ENCODE results near the gene CRYGS.
A peak's percentile ranks its signal among the peaks of the same experiment; 100 is the strongest.

CRYGS gene

DNA sequence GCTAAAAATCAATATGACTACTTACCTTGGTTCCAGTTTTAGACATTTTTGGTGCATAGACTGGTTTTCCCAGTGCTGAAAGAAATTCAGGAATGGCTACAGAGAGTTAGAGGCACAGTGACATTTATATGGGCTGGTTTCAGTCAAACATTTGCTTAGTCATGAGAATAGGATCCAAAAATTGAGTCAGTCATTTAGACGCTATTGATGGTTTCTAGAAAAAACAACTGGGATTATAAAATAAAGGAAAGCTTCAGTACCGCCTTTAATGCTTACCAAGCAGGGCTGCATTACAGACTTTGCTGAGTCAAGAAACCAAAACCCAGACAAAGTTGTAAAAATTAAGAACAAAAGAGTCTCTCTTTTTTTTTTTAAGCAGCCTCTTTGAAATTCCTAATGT, at the start of gene CRYGS:
Gene CRYGS, minus strand, starts transcription at position 100 of the 400 bp plus-strand sequence. Its CDS starts 54 bp downstream, at position 46.
- no peak within 1 kb of the TSS for H3K4me3 ChIP-seq (ENCODE audit: low read depth, low read length)
- TF ChIP-seq, protein P1, sequence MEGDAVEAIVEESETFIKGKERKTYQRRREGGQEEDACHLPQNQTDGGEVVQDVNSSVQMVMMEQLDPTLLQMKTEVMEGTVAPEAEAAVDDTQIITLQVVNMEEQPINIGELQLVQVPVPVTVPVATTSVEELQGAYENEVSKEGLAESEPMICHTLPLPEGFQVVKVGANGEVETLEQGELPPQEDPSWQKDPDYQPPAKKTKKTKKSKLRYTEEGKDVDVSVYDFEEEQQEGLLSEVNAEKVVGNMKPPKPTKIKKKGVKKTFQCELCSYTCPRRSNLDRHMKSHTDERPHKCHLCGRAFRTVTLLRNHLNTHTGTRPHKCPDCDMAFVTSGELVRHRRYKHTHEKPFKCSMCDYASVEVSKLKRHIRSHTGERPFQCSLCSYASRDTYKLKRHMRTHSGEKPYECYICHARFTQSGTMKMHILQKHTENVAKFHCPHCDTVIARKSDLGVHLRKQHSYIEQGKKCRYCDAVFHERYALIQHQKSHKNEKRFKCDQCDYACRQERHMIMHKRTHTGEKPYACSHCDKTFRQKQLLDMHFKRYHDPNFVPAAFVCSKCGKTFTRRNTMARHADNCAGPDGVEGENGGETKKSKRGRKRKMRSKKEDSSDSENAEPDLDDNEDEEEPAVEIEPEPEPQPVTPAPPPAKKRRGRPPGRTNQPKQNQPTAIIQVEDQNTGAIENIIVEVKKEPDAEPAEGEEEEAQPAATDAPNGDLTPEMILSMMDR (IDR thresholded peaks at IDR 0.05; ENCODE audit: low read depth, low read length): no peak
- TF ChIP-seq POLR2A (IDR thresholded peaks at IDR 0.05; ENCODE audit: extremely low read depth, insufficient read length): no peak
- TF ChIP-seq, protein P2, sequence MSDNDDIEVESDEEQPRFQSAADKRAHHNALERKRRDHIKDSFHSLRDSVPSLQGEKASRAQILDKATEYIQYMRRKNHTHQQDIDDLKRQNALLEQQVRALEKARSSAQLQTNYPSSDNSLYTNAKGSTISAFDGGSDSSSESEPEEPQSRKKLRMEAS (IDR thresholded peaks at IDR 0.05; ENCODE audit: low read depth, low read length): no peak
- no peak for TF ChIP-seq MYC (IDR thresholded peaks at IDR 0.05; ENCODE audit: low read depth, low read length)
- no peak for DNase-seq (ENCODE audit: low read depth)

DNA sequence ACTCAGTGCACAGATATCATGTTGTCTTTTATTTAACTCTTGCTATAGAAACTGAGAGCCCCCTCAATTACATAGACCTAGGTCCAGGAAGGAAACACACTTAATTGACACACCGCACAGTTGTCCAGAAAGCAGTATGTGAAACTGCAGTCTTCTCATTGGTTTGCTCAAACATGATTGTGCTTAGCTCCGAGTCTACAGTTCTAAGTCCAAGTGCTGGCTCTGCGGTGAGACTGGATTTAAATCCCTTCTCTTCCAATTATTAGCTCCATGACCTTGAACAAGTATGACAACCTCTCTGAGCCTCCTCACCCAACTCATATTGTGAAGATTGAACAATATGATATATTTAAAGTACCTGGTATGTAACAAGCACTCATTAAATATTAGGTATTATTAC, 49.7 kb upstream of the CRYGS start:
- TF ChIP-seq MYC (IDR thresholded peaks at IDR 0.05; ENCODE audit: low read depth, low read length): no peak
- TF ChIP-seq, protein P2 (IDR thresholded peaks at IDR 0.05; ENCODE audit: low read depth, low read length): no peak
- TF ChIP-seq, protein P1 (IDR thresholded peaks at IDR 0.05; ENCODE audit: low read depth, low read length): no peak
- no peak for TF ChIP-seq POLR2A (IDR thresholded peaks at IDR 0.05; ENCODE audit: extremely low read depth, insufficient read length)
- no peak for DNase-seq (ENCODE audit: low read depth)
- H3K4me3 ChIP-seq (ENCODE audit: low read depth, low read length): no peak overlapping the region

DNA sequence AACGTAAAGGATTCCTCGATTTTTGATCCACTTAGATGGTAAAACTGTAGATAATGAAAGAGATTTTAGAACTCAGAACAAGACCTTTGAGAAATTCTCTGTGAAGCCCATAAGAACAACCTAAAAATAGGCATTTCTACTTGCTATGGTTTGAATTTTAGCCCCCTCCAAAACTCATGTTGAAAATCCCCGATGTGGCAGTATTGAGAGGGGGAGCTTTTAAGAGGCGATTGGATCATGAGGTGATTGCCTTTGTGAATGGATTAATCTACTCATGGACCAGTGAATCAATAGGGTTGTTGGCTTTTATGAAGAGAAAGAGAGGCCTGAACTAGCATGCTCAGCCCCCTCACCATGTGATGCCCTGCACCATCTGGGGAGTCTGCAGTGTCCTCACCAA, 48.5 kb upstream of the CRYGS start:
- H3K4me3 ChIP-seq (ENCODE audit: low read depth, low read length): no peak overlapping the region
- TF ChIP-seq, protein P1 (IDR thresholded peaks at IDR 0.05; ENCODE audit: low read depth, low read length): no peak
- no peak for TF ChIP-seq MYC (IDR thresholded peaks at IDR 0.05; ENCODE audit: low read depth, low read length)
- TF ChIP-seq, protein P2 (IDR thresholded peaks at IDR 0.05; ENCODE audit: low read depth, low read length): no peak
- no peak for TF ChIP-seq POLR2A (IDR thresholded peaks at IDR 0.05; ENCODE audit: extremely low read depth, insufficient read length)
- no peak for DNase-seq (ENCODE audit: low read depth)

DNA sequence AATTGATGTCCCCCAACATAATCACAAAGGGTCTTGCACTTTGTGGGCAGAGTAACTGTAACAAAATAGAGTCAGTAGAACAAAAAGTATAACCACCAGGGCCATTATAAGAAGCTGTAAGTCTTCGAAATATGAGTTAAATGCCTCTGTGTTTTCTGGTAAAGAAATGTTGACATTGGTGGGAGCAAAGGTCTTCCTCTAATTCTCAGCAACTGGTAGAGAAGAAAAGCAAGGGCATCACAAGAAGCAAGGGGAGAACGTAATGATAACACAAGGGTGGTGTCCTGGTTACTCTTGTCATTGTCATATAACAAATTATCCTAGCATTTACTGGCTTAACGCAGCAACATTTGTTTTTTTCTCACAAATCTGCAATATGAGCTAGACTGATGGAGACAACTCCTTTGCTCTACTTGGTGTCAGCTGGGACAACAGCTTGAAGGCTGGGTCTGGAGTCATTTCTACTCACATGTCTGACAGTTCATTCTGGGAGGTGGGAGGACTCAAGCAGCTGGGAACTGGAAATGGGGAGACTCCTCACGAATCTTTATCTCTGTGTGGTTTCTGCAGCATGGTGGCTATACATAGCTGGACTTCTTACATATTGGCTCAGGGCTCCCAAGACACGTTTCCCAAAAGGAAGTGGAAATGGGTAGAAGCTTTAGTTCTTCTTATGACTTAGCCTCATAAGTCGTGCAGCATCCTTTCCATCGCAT, 46.6 kb upstream of the CRYGS start:
- no peak for DNase-seq (ENCODE audit: low read depth)
- no peak overlapping the region for H3K4me3 ChIP-seq (ENCODE audit: low read depth, low read length)
- TF ChIP-seq, protein P1 (IDR thresholded peaks at IDR 0.05; ENCODE audit: low read depth, low read length): no peak
- TF ChIP-seq MYC (IDR thresholded peaks at IDR 0.05; ENCODE audit: low read depth, low read length) (no peak), POLR2A (IDR thresholded peaks at IDR 0.05; ENCODE audit: extremely low read depth, insufficient read length) (no peak)
- TF ChIP-seq, protein P2 (IDR thresholded peaks at IDR 0.05; ENCODE audit: low read depth, low read length): no peak

DNA sequence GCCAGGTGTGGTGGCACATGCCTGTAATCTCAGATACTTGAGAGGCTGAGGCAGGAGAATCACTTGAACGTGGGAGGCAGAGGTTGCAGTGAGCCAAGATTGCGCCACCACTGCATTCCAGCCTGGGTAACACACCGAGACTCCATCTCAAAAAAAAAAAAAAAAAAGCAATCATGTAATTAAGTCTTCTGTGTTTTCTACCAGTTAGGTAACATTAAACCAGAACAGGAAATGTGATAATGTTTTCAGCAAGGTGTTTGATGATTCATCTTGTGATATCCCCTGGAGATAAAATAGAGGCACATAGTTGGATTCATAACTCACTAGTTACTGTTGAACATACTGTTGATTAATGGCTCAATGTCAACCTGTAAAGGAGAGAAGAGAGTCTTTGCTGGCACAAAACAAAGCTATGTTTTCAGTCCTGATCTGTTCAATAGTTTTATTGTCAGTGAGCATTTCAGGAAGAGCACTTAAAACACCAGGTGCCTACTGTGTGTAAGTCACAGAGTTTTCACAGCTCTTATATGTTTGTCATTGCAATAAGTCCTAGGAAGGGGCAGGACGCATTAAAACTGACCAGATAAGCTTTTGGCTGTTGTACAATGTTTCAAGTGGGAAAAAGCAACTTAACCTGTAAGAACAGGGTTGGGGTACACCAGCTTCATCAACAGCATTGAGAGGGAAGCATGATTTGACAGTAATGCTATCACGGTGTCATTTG, 45.8 kb upstream of the CRYGS start:
- H3K4me3 ChIP-seq (ENCODE audit: low read depth, low read length): no peak overlapping the region
- TF ChIP-seq, protein P1 (IDR thresholded peaks at IDR 0.05; ENCODE audit: low read depth, low read length): no peak
- TF ChIP-seq POLR2A (IDR thresholded peaks at IDR 0.05; ENCODE audit: extremely low read depth, insufficient read length): no peak
- TF ChIP-seq, protein P2 (IDR thresholded peaks at IDR 0.05; ENCODE audit: low read depth, low read length): no peak
- no peak for TF ChIP-seq MYC (IDR thresholded peaks at IDR 0.05; ENCODE audit: low read depth, low read length)
- peak; percentile 28 for DNase-seq (ENCODE audit: low read depth)

All from NB4 (cell line).